Measurements from ENCODE around the gene HEYL.

Gene HEYL

GRCh38 chr1:39585933-39586332 lies 53.5 kb downstream of the HEYL start:
- H3K9me2 ChIP-seq (replicated peaks; ENCODE audit: insufficient read depth, low read length): no peaks in the 10 kb centered on the region
- H3K36me3 ChIP-seq (replicated peaks; ENCODE audit: insufficient read depth, low read length): no peaks in the 10 kb centered on the region
- no peaks in the 10 kb centered on the region for H3K79me2 ChIP-seq (ENCODE audit: low read length)
- TF ChIP-seq EZH2 (optimal IDR thresholded peaks at IDR 0.05; ENCODE audit: low read depth, low read length) (no peak), EZH2phosphoT487 (IDR thresholded peaks at IDR 0.05; ENCODE audit: low read length) (no peak), CTCF (IDR thresholded peaks at IDR 0.05; ENCODE audit: low read length) (no peak)
- H3K27me3 ChIP-seq (replicated peaks; ENCODE audit: insufficient read depth, low read length): no peaks in the 10 kb centered on the region
- peaks cover 33% of the 10 kb centered on the region for H3K4me1 ChIP-seq (ENCODE audit: low read length)
- H3K4me2 ChIP-seq (ENCODE audit: low read depth, low read length): no peak overlapping the region
- no peak overlapping the region for H2AFZ ChIP-seq (ENCODE audit: low read length)
- H4K20me1 ChIP-seq (ENCODE audit: insufficient read depth, low read length): no peaks in the 10 kb centered on the region
- H3K9me3 ChIP-seq (replicated peaks; ENCODE audit: insufficient read depth, low read length): no peaks in the 10 kb centered on the region
- no peak overlapping the region for H3K27ac ChIP-seq (ENCODE audit: low read length)
- no peak overlapping the region for H3K4me3 ChIP-seq (ENCODE audit: low read length)
- peaks cover 4% of the 10 kb centered on the region; the same call in 1 of the 2 replicates for H3F3A ChIP-seq (ENCODE audit: insufficient read depth, low read length)
- no peak for DNase-seq
- no peak overlapping the region for H3K9ac ChIP-seq (ENCODE audit: low read length)

GRCh38 chr1:39576016-39576657 lies 63.3 kb downstream of the HEYL start:
- H2AFZ ChIP-seq (ENCODE audit: low read length): no peak overlapping the region
- H3K27ac ChIP-seq (ENCODE audit: low read length): peak overlapping the region; percentile 94
- H4K20me1 ChIP-seq (ENCODE audit: insufficient read depth, low read length): peaks cover 47% of the 10 kb centered on the region
- TF ChIP-seq EZH2phosphoT487 (IDR thresholded peaks at IDR 0.05; ENCODE audit: low read length) (no peak), EZH2 (optimal IDR thresholded peaks at IDR 0.05; ENCODE audit: low read depth, low read length) (no peak), CTCF (IDR thresholded peaks at IDR 0.05; ENCODE audit: low read length) (no peak)
- H3K36me3 ChIP-seq (replicated peaks; ENCODE audit: insufficient read depth, low read length): peaks cover 35% of the 10 kb centered on the region
- no peaks in the 10 kb centered on the region for H3K27me3 ChIP-seq (replicated peaks; ENCODE audit: insufficient read depth, low read length)
- DNase-seq: peak; percentile 21
- peak overlapping the region; percentile 91; the same call in 1 of the 2 replicates for H3K4me2 ChIP-seq (ENCODE audit: low read depth, low read length)
- peaks cover 7% of the 10 kb centered on the region for H3K4me1 ChIP-seq (ENCODE audit: low read length)
- H3K9me3 ChIP-seq (replicated peaks; ENCODE audit: insufficient read depth, low read length): no peaks in the 10 kb centered on the region
- peaks cover 63% of the 10 kb centered on the region for H3K79me2 ChIP-seq (ENCODE audit: low read length)
- no peaks in the 10 kb centered on the region for H3K9me2 ChIP-seq (replicated peaks; ENCODE audit: insufficient read depth, low read length)
- peaks cover 51% of the 10 kb centered on the region for H3F3A ChIP-seq (ENCODE audit: insufficient read depth, low read length)
- peak overlapping the region; percentile 96 for H3K4me3 ChIP-seq (ENCODE audit: low read length)
- peak overlapping the region; percentile 94 for H3K9ac ChIP-seq (ENCODE audit: low read length)

- no peak overlapping the region for H2AFZ ChIP-seq (ENCODE audit: low read length)
- H3K79me2 ChIP-seq (ENCODE audit: low read length): peaks cover 71% of the 10 kb centered on the region
- H3K9me3 ChIP-seq (replicated peaks; ENCODE audit: insufficient read depth, low read length): no peaks in the 10 kb centered on the region
- peaks cover 43% of the 10 kb centered on the region for H3K36me3 ChIP-seq (replicated peaks; ENCODE audit: insufficient read depth, low read length)
- no peak for TF ChIP-seq CTCF (IDR thresholded peaks at IDR 0.05; ENCODE audit: low read length)
- TF ChIP-seq EZH2phosphoT487 (IDR thresholded peaks at IDR 0.05; ENCODE audit: low read length): no peak
- no peak for TF ChIP-seq EZH2 (optimal IDR thresholded peaks at IDR 0.05; ENCODE audit: low read depth, low read length)
- no peaks in the 10 kb centered on the region for H3K27me3 ChIP-seq (replicated peaks; ENCODE audit: insufficient read depth, low read length)
- peaks cover 58% of the 10 kb centered on the region for H3F3A ChIP-seq (ENCODE audit: insufficient read depth, low read length)
- DNase-seq: peak; percentile 39
- H3K27ac ChIP-seq (ENCODE audit: low read length): peak overlapping the region; percentile 94
- H3K9ac ChIP-seq (ENCODE audit: low read length): peak overlapping the region; percentile 94
- H3K4me1 ChIP-seq (ENCODE audit: low read length): peaks cover 9% of the 10 kb centered on the region
- peaks cover 54% of the 10 kb centered on the region for H4K20me1 ChIP-seq (ENCODE audit: insufficient read depth, low read length)
- H3K4me2 ChIP-seq (ENCODE audit: low read depth, low read length): peak overlapping the region; percentile 91
- H3K9me2 ChIP-seq (replicated peaks; ENCODE audit: insufficient read depth, low read length): no peaks in the 10 kb centered on the region
- peak overlapping the region; percentile 96 for H3K4me3 ChIP-seq (ENCODE audit: low read length)
Measured at GRCh38 chr1:39575191-39576015, 64.0 kb downstream of the HEYL start.

All from MM.1S (cell line).